ENCODE data around the gene SRRM5. TPM values are rescaled to one million over a fixed set of nuclear protein-coding genes. Genes with fewer than 3 reads are reported as not detected.

Gene SRRM5
- total and polyA plus RNA-seq, 2 of the 13 experiments (the other 11 are each of a cell fraction or from before 2014, with no cell fraction given) = 0.11 to 0.16 TPM

DNA sequence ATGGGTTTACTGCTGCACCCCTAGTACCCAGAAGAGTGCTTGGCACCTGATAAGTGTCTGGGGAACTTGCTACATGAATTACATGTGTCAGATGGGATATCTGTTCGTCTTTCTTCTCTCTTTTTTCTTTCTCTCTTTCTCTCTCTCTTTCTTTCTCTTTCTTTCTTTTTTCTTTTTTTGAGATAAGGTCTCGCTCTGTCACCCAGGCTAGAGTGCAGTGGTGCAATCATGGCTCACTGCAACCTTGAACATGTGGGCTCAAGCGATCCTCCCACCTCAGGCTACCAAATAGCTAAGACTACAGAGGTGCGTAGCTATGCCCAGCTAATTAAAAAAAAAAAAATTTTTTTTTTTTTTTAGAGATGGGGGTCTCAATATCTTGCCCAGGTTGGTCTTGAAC is 21.6 kb downstream of the SRRM5 start (continued):
- TF ChIP-seq, protein P1, sequence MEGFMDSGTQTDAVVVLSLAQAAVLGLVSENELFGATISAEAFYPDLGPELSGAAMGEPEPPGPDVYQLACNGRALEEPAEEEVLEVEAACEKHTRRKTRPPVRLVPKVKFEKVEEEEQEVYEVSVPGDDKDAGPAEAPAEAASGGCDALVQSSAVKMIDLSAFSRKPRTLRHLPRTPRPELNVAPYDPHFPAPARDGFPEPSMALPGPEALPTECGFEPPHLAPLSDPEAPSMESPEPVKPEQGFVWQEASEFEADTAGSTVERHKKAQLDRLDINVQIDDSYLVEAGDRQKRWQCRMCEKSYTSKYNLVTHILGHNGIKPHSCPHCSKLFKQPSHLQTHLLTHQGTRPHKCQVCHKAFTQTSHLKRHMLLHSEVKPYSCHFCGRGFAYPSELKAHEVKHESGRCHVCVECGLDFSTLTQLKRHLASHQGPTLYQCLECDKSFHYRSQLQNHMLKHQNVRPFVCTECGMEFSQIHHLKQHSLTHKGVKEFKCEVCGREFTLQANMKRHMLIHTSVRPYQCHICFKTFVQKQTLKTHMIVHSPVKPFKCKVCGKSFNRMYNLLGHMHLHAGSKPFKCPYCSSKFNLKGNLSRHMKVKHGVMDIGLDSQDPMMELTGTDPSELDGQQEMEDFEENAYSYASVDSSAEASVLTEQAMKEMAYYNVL (CRISPR knock-in tag; IDR thresholded peaks at IDR 0.05; ENCODE audit: borderline replicate concordance) = peak; percentile 62; the same call in 1 of the 2 replicates
- no peak for TF ChIP-seq ZFY (CRISPR knock-in tag; IDR thresholded peaks at IDR 0.05)

DNA sequence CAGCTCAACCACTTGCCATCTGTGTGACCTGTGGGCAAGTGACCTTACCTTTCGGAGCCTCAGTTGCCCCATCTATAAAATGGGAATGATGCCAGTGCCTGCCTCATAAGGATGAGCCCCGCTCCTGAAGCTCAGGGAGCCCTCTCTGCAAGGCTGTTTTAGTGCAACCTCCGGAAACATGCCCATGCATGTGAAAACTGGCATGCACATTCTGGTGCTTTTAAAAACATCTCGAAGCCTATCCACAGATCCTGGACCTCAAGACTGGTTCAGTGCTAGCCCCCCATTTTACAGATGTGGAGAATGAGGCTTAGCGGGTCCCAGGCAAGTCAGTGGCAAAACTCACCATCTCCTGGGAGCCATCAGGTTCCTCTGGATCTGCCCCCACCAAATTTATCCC is 22.2 kb downstream of the SRRM5 start:
- H3K4me2 ChIP-seq (ENCODE audit: low read depth, low read length) = peak overlapping the region; percentile 92; the same call in 1 of the 2 replicates
- H4K20me1 ChIP-seq (ENCODE audit: insufficient read depth, low read length) = no peaks in the 10 kb centered on the region
- no peak for FAIRE-seq
- TF ChIP-seq, protein P2, sequence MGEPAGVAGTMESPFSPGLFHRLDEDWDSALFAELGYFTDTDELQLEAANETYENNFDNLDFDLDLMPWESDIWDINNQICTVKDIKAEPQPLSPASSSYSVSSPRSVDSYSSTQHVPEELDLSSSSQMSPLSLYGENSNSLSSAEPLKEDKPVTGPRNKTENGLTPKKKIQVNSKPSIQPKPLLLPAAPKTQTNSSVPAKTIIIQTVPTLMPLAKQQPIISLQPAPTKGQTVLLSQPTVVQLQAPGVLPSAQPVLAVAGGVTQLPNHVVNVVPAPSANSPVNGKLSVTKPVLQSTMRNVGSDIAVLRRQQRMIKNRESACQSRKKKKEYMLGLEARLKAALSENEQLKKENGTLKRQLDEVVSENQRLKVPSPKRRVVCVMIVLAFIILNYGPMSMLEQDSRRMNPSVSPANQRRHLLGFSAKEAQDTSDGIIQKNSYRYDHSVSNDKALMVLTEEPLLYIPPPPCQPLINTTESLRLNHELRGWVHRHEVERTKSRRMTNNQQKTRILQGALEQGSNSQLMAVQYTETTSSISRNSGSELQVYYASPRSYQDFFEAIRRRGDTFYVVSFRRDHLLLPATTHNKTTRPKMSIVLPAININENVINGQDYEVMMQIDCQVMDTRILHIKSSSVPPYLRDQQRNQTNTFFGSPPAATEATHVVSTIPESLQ (CRISPR knock-in tag; conservative IDR thresholded peaks at IDR 0.05) = no peak
- TF ChIP-seq ZNF629 (CRISPR knock-in tag; conservative IDR thresholded peaks at IDR 0.05) (peak; percentile 92), KDM1A (CRISPR knock-in tag; IDR thresholded peaks at IDR 0.05) (0 out of 2 replicates have a peak, but pooled peaks have one; percentile 18), RCOR2 (CRISPR knock-in tag; IDR thresholded peaks at IDR 0.05) (0 out of 2 replicates have a peak, but pooled peaks have one; percentile 8), ZMYM3 (CRISPR knock-in tag; IDR thresholded peaks at IDR 0.05) (peak; percentile 51)
- TF ChIP-seq, protein P3, sequence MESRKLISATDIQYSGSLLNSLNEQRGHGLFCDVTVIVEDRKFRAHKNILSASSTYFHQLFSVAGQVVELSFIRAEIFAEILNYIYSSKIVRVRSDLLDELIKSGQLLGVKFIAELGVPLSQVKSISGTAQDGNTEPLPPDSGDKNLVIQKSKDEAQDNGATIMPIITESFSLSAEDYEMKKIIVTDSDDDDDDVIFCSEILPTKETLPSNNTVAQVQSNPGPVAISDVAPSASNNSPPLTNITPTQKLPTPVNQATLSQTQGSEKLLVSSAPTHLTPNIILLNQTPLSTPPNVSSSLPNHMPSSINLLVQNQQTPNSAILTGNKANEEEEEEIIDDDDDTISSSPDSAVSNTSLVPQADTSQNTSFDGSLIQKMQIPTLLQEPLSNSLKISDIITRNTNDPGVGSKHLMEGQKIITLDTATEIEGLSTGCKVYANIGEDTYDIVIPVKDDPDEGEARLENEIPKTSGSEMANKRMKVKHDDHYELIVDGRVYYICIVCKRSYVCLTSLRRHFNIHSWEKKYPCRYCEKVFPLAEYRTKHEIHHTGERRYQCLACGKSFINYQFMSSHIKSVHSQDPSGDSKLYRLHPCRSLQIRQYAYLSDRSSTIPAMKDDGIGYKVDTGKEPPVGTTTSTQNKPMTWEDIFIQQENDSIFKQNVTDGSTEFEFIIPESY (CRISPR knock-in tag; IDR thresholded peaks at IDR 0.05) = 0 out of 2 replicates have a peak, but pooled peaks have one; percentile 12
- TF ChIP-seq, protein P4, sequence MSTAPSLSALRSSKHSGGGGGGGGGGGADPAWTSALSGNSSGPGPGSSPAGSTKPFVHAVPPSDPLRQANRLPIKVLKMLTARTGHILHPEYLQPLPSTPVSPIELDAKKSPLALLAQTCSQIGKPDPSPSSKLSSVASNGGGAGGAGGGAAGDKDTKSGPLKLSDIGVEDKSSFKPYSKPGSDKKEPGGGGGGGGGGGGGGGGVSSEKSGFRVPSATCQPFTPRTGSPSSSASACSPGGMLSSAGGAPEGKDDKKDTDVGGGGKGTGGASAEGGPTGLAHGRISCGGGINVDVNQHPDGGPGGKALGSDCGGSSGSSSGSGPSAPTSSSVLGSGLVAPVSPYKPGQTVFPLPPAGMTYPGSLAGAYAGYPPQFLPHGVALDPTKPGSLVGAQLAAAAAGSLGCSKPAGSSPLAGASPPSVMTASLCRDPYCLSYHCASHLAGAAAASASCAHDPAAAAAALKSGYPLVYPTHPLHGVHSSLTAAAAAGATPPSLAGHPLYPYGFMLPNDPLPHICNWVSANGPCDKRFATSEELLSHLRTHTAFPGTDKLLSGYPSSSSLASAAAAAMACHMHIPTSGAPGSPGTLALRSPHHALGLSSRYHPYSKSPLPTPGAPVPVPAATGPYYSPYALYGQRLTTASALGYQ (CRISPR knock-in tag; IDR thresholded peaks at IDR 0.05) = no peak
- no peak overlapping the region for H3K4me3 ChIP-seq (replicated peaks in 1 of 3; ENCODE audit: insufficient read depth in 1 of 3, low read depth in 2 of 3, low read length in 3 of 3)
- no peaks in the 10 kb centered on the region for H3K79me2 ChIP-seq (ENCODE audit: insufficient read depth, low read length)
- no peak for DNase-seq (ENCODE audit: low spot score)
- ATAC-seq = no peak
- no peaks in the 10 kb centered on the region for H3K9me3 ChIP-seq (ENCODE audit: low read length)
- in situ Hi-C loops (cut with HindIII; ENCODE audit: extremely low pct_ligation_motif_present, low pct_unique_long_range_greater_than_20kb) = no loop called here
- 95% methylated on average over 5 of the region's 5 CpGs for WGBS (ENCODE audit: low lambda C conversion rate)
- no peaks in the 10 kb centered on the region for H3K27me3 ChIP-seq (ENCODE audit: control insufficient read depth in 1 of 2, insufficient read depth in 2 of 2, low read length in 2 of 2)
- H3K9ac ChIP-seq (ENCODE audit: insufficient read depth, low read depth, low read length) = peak overlapping the region; percentile 87; the same call in 1 of the 2 replicates
- H3K36me3 ChIP-seq (replicated peaks in 1 of 2; ENCODE audit: control insufficient read depth in 1 of 2, insufficient read depth in 2 of 2, low read length in 2 of 2) = no peaks in the 10 kb centered on the region
- peaks cover 56% of the 10 kb centered on the region for H3K4me1 ChIP-seq (ENCODE audit: insufficient read depth, low read length)
- peak overlapping the region; percentile 90 for H3K27ac ChIP-seq (ENCODE audit: extremely low read length, insufficient read depth, low read length)
- CTCF ChIA-PET (ENCODE audit: low intra/inter-chr PET ratio, low total read pairs) = no interaction called here
- H2AFZ ChIP-seq (ENCODE audit: low read length) = no peak overlapping the region
- no TSS peak for BruUV-seq (replicated peaks)
- intact Hi-C loops (cut with micrococcal nuclease; ENCODE audit: unreplicated experiment) = loop anchor here (2.0 kb wide), 1 partner anchor 15 kb away; the partner anchor contains the start of gene ZNF428
- POLR2A ChIA-PET = interaction anchor here (1.7 to 2.3 kb wide), 2 partner anchors 34 to 39 kb away, joined by 10 to 20 read pairs; partner anchors contain the start of genes IRGQ and ZNF576

Data from HepG2 (cell line).